PC-9 (cell line): ENCODE results near the gene GZMB.

ENCODE experiments used
- EZH2 ChIP-seq: fragments of 200-600 bp; sonication (generic); IDR thresholded peaks from 2 replicates; pipeline ENCODE4 v1.8.0; 2017; ENCODE audit warnings: antibody characterized with exemption, low read depth
- TF ChIP-seq, protein P1 (sequence below): fragments of 200-600 bp; sonication (generic); conservative IDR thresholded peaks from 2 replicates; pipeline ENCODE4 v1.6.1; 2017; ENCODE audit warnings: mixed run types, antibody characterized with exemption, mild to moderate bottlenecking, moderate library complexity

DNA sequence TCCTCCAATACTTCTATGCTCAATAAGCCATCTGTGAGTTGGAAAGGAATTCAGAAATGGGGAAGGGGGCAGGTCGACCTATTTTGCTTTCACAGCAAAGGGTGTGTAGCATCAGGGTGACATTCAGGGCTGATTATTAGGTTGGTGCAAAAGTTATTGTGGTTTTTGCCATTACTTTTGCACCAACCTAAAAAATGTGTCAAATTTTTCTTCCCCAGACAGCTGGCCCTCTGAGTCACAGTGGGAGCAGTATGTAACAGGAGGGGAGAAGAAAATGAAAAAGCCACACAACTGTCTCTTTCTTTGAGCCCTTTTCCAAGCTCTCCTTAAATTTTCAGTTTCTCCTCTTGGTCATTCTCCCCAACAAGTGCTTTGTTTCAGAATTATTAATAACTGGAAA, 47.1 kb upstream of the GZMB start:
- TF ChIP-seq, protein P1, sequence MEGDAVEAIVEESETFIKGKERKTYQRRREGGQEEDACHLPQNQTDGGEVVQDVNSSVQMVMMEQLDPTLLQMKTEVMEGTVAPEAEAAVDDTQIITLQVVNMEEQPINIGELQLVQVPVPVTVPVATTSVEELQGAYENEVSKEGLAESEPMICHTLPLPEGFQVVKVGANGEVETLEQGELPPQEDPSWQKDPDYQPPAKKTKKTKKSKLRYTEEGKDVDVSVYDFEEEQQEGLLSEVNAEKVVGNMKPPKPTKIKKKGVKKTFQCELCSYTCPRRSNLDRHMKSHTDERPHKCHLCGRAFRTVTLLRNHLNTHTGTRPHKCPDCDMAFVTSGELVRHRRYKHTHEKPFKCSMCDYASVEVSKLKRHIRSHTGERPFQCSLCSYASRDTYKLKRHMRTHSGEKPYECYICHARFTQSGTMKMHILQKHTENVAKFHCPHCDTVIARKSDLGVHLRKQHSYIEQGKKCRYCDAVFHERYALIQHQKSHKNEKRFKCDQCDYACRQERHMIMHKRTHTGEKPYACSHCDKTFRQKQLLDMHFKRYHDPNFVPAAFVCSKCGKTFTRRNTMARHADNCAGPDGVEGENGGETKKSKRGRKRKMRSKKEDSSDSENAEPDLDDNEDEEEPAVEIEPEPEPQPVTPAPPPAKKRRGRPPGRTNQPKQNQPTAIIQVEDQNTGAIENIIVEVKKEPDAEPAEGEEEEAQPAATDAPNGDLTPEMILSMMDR: no peak
- no peak for TF ChIP-seq EZH2
